ENCODE measurements around the gene KIAA2012.

KIAA2012 gene

DNA sequence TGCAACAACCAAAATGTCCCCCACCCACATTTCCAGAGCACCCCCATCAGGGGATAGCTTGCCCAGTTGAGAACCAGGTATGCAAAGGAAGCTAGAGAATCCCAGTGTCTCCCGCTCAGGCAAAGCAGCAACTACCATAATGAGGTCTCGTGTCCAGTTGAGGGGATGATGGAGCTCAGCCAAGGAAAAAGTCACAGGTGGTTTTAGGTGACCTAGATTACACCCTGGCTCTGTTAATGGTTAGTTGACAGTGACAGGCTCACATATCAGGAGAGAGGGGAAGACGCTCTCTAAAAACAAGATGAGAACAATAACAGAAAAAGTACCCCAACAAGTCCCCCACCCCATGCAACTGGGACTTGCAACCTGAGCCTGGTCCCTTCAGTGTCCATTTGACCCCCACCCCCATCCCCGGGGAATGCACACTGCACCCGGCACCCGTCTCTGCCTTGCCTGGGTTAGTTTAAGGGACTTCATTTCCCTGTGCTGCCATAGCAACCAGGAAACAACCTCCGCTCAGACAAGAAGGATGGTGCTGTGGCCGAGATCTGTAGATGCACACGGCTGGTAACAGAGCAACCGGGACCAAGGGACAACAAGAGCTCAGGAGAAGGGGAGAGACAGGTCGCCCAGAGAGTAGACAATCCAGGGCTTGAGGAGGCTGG, at the start of gene KIAA2012:
Gene KIAA2012, plus strand, starts transcription at position 519 of the 665 bp plus-strand sequence. CDS start 373 bp downstream, outside the sequence.
- DNase-seq (ENCODE audit: low read depth in 1 of 2, low spot score in 1 of 2): no peak

DNA sequence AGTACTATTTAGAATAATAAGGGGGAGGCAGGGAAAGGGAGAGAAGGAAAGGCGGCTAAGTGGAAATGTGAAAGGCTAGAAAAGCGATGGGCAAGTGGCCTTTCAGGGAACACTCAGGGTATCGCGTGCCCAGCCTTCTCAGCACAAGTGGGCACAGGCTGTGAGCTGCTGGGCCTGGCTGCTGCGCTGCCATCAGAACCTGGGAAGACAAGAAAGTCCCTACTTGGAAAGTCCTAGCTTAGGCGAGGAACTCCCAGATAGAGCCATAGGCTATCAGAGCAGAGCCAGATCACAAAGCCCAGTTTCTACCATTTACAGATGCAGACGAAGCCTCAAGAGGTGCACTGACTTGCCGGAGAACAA, 49.2 kb upstream of the KIAA2012 start:
- DNase-seq (ENCODE audit: low read depth in 1 of 2, low spot score in 1 of 2): no peak

DNA sequence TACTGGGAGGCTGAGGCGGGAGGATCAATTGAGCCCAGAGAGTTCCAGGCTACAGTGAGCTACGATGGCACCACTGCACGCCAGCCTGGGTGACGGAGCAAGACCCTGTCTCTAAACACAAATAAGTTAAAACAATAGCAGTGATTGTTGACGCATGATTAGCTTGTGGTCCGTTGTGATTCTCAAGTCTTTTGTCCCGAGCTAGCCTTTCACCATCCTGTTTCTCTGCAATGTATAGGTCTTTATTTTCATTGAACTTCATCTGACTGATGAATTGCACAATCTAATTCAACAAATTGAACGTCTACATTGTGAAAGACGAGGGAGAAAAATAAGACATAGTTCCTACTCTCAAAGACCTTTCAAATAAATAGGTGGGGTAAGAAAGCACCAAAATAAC, 48.2 kb upstream of the KIAA2012 start:
- DNase-seq (ENCODE audit: low read depth in 1 of 2, low spot score in 1 of 2): no peak

DNA sequence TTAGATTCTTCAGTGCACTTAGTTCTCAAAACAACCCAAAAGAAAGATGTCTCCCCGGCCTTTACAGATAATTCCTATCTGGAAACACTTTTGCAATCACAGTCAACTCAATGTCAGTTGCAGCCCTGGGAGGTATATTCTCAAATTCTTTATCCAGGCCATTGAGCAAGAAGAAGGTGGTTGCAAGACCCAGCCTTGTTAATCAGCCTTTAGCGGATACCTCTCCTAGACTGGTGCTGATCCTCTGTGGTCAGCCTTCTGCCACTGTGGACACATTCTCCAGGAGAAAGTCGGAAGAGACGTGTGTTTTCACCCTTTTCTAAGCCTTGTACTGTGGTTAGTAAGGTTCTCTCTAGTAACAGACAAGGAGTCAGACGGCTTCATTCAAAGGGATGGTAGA, 47.2 kb upstream of the KIAA2012 start:
- DNase-seq (ENCODE audit: low read depth in 1 of 2, low spot score in 1 of 2): no peak

DNA sequence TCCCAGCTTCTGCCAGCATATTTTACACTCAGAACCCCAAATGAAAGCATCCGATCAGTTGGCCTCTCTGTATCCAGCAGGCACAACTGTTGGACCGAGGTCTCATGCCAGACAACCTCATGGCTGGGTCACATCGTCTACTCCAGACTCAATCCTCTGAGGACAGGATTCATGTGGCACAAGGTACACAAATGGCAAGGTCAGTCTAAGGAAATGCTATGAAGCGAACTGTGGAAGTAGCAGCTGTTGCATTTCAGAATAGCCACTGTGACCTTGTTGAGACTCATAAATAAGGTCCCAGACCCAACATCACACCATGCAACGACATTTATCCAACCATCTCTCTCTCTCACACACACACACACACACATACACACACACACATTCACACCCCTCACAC, 46.5 kb upstream of the KIAA2012 start:
- DNase-seq (ENCODE audit: low read depth in 1 of 2, low spot score in 1 of 2): no peak

DNA sequence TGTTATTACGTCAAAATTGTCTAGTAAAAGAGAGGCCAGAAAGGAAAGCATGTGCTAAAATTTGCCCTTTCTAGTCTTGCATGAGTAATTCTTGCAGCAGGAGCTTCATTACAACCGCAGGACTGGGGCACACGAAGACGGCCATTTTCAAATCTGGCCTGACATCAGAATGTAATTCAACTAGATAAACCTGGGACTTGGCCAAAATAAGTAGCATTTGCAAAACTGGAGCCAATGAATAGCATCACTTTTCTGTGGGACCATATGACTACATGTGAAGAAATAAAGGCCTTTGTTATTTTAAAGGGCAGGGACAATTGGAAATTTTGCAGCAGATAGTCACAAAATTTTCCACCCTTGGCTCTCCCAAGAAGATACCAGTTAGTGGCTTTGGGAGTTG, 42.4 kb upstream of the KIAA2012 start:
- DNase-seq (ENCODE audit: low read depth in 1 of 2, low spot score in 1 of 2): no peak

DNA sequence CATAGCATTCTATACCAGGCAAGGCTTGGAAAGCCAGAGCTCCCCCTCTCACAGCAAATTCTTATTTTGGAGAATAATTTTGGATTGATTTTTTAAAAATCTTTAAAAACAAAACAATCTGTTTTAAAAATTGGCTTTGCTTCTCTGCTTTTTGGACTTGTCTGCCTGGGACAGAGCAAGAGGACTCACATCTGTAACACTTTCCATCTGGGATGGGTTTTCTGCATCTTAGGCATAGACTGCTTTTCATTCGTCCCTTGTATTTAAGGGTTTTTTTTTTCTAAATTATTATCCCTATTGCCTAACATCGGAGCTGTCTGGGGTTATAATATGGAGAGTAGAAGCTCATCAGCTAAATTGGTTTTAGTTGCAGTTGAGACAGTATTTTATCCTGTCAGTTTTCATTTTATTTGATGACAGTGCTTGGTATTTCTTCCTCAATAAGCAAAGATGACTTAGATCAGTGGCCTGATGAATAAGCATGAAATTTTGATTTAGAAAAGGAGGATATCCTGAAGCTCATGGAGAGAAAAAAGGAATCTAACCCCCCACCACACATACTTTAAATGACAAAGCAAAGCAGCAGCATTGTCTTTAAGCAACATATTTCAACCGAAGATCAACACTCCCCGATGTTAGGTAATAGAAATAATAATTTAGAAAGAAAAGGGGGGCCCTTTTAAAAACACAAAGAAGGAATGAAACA, 41.7 kb upstream of the KIAA2012 start:
- DNase-seq (ENCODE audit: low read depth in 1 of 2, low spot score in 1 of 2): no peak

DNA sequence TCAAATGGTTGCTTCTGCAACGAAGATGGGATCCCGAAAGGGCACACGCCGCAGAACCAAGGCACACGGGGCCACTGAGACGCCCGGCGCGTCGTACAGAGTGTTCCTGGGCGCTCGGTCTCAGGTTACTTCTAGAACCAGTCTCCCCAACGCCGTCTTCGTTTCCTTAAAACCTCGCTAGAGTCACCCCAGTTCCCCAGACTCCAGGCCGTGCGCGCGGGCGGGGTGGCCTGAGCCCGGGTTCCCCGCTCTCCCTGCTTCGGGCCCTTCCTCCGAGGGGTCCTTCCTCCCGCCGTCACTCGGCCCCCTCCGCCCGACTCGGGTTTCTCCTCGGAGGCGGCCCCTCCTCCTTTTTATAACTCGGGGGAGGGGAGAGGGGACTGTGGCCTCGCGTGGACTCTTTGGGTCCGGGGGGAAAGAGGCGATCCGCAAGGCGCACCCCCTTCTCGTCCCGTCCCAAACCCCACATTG, 40.2 kb upstream of the KIAA2012 start:
- DNase-seq (ENCODE audit: low read depth in 1 of 2, low spot score in 1 of 2): no peak

DNA sequence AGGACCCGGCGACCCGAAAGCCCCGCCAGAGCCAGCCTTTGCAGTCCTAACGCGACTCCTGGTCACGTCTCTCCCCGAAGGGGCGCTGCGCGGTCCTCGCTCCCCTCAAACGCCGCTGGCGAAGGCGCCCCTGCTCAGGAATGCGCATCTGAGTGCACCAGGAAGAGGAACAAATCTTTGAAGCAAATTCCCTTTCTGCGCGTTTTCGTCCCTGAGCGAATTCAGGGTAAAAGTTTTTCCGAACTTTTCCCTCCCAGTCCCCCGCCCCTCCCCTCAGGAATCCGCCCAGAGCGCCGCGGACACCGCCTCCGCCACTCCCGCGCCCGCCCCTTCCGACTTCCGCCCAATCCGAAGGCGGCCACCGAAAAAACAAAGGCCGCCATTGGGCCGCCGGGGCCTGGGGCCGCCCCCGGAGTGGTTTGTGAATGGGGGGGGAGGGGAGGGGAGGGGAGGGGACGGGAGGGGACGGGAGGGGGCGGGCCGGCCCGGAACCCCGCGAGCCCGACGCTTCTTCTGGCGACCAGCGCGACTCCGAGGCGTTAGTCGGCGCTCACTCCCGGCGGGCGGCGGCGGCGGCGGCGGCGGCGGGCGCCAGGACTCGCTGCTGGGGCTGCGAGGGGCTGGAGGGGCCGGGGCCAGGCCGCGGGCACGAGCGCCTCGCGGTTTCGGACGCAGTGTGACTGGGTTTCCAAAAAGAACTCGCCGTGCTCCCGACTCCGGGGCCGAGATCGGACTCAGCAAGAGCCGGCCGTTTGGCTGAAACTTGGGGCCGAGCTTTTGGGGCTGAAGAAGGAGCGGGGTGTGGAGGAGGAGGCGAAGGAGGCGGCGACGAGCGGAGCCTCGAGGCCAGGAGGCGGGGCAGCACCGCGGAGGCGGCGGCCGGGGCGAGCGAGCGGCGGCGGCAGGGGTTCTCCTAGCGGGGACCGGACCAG, 39.5 kb upstream of the KIAA2012 start, which contains the start of gene FZD7:
Gene FZD7, plus strand, starts transcription at position 539 of the 932 bp plus-strand sequence. CDS start 793 bp downstream, outside the sequence.
- DNase-seq (ENCODE audit: low read depth in 1 of 2, low spot score in 1 of 2): peak; percentile 55 to 80

DNA sequence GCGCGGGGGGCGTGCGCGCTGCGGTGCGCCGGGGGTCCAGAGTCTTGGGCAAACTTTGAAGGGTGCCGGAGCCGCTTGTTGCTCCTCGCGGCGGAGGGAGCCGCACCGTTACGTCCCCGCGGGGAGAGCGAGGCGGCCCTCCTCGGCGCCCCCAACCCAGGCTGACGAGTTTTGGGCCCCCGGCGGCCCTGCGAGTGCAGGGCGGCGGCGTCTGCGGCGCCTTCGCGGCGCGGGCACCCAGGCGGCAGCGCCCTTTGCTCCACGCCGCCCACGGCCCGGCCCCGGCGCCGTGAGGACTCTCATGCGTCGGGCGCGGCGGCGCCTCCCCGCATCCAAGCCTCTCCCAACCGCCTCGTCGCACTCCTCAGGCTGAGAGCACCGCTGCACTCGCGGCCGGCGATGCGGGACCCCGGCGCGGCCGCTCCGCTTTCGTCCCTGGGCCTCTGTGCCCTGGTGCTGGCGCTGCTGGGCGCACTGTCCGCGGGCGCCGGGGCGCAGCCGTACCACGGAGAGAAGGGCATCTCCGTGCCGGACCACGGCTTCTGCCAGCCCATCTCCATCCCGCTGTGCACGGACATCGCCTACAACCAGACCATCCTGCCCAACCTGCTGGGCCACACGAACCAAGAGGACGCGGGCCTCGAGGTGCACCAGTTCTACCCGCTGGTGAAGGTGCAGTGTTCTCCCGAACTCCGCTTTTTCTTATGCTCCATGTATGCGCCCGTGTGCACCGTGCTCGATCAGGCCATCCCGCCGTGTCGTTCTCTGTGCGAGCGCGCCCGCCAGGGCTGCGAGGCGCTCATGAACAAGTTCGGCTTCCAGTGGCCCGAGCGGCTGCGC, 38.6 kb upstream of the KIAA2012 start:
- DNase-seq (ENCODE audit: low read depth in 1 of 2, low spot score in 1 of 2): peak in 1 of 2 donors; percentile 15

DNA sequence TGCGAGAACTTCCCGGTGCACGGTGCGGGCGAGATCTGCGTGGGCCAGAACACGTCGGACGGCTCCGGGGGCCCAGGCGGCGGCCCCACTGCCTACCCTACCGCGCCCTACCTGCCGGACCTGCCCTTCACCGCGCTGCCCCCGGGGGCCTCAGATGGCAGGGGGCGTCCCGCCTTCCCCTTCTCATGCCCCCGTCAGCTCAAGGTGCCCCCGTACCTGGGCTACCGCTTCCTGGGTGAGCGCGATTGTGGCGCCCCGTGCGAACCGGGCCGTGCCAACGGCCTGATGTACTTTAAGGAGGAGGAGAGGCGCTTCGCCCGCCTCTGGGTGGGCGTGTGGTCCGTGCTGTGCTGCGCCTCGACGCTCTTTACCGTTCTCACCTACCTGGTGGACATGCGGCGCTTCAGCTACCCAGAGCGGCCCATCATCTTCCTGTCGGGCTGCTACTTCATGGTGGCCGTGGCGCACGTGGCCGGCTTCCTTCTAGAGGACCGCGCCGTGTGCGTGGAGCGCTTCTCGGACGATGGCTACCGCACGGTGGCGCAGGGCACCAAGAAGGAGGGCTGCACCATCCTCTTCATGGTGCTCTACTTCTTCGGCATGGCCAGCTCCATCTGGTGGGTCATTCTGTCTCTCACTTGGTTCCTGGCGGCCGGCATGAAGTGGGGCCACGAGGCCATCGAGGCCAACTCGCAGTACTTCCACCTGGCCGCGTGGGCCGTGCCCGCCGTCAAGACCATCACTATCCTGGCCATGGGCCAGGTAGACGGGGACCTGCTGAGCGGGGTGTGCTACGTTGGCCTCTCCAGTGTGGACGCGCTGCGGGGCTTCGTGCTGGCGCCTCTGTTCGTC, 37.7 kb upstream of the KIAA2012 start:
- no peak for DNase-seq (ENCODE audit: low read depth in 1 of 2, low spot score in 1 of 2)

DNA sequence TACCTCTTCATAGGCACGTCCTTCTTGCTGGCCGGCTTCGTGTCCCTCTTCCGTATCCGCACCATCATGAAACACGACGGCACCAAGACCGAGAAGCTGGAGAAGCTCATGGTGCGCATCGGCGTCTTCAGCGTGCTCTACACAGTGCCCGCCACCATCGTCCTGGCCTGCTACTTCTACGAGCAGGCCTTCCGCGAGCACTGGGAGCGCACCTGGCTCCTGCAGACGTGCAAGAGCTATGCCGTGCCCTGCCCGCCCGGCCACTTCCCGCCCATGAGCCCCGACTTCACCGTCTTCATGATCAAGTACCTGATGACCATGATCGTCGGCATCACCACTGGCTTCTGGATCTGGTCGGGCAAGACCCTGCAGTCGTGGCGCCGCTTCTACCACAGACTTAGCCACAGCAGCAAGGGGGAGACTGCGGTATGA, 37.1 kb upstream of the KIAA2012 start:
- DNase-seq (ENCODE audit: low read depth in 1 of 2, low spot score in 1 of 2): no peak

DNA sequence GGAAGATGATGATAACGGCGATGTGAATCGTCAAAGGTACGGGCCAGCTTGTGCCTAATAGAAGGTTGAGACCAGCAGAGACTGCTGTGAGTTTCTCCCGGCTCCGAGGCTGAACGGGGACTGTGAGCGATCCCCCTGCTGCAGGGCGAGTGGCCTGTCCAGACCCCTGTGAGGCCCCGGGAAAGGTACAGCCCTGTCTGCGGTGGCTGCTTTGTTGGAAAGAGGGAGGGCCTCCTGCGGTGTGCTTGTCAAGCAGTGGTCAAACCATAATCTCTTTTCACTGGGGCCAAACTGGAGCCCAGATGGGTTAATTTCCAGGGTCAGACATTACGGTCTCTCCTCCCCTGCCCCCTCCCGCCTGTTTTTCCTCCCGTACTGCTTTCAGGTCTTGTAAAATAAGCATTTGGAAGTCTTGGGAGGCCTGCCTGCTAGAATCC, 36.4 kb upstream of the KIAA2012 start:
- no peak for DNase-seq (ENCODE audit: low read depth in 1 of 2, low spot score in 1 of 2)

DNA sequence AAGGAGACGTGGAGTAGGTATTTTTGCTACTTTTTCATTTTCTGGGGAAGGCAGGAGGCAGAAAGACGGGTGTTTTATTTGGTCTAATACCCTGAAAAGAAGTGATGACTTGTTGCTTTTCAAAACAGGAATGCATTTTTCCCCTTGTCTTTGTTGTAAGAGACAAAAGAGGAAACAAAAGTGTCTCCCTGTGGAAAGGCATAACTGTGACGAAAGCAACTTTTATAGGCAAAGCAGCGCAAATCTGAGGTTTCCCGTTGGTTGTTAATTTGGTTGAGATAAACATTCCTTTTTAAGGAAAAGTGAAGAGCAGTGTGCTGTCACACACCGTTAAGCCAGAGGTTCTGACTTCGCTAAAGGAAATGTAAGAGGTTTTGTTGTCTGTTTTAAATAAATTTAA, 36.0 kb upstream of the KIAA2012 start:
- no peak for DNase-seq (ENCODE audit: low read depth in 1 of 2, low spot score in 1 of 2)

DNA sequence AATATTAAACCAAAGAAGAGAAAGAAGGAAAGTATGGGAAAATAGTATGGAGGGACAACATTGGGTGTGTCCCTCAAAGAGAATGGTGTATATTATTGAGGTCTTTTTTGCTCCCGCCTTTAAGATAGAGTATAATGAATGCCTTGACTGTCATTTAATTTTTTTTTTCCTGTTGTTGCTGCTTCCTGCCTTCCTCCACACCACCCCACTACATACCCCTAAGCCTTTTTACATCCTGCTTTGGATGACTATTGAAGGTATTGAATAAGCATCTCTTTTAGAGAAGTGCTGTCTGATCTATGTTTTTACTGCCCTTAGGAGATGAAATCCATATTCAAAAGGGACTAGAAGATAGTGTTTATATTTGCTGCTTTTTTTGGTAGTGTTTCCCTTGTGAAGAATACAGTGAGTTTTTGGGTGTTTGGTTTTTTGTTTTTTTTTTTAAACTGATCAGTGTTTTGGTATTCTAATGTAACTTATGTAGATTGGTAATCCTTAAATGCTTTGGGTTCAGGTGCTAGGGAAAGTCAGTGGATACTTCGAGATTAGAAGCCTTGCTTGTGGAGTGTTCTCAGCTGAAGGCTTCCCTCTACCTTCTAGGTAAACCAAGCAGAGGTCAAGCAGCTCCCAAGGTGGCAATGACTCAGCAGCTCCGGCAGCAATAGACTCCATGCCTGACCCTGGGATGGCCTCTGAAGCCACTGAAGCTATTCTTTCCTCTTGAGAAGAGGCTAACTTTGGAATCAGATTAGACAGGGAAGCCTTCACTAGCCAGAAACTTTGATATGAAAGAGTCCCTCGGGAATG, 34.4 kb upstream of the KIAA2012 start:
- DNase-seq (ENCODE audit: low read depth in 1 of 2, low spot score in 1 of 2): no peak

DNA sequence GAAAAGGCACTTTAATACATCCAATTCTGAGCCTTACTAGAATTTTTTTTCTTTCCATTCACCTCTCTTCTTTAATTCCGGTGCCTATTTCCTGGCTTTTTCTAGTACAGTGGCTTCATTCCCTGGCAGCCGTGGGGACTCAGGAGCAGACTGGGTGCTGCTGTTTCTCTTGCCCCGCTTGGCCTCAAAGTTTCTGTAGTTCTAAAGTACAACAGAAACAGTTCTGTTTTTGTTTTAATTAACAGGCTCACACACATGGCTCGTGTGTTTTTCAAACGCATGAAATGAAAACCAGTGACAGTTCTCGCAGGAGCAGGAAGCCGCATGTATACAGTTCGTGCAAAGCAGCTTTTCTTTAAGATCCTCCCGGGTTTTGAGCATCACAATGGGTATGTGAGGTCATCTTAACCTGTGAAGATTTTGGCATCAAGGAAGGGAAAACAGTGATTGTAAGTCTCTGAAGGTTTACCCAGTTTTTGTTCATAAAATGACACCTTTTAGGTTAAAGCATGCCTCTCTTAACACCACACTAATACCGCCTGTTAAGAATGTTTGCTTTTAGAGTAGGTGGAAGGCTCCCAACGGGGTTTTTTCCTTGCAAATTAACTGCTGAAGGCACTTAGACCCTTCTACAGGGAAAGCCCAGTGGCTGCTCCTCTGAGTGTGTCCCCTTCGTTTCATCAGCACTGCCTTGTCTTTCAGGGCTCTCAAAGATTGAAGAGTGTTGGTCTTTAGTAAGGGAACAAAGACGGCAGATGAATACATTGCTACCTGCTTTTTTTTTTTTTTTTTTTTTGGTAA, 33.6 kb upstream of the KIAA2012 start:
- DNase-seq (ENCODE audit: low read depth in 1 of 2, low spot score in 1 of 2): no peak

DNA sequence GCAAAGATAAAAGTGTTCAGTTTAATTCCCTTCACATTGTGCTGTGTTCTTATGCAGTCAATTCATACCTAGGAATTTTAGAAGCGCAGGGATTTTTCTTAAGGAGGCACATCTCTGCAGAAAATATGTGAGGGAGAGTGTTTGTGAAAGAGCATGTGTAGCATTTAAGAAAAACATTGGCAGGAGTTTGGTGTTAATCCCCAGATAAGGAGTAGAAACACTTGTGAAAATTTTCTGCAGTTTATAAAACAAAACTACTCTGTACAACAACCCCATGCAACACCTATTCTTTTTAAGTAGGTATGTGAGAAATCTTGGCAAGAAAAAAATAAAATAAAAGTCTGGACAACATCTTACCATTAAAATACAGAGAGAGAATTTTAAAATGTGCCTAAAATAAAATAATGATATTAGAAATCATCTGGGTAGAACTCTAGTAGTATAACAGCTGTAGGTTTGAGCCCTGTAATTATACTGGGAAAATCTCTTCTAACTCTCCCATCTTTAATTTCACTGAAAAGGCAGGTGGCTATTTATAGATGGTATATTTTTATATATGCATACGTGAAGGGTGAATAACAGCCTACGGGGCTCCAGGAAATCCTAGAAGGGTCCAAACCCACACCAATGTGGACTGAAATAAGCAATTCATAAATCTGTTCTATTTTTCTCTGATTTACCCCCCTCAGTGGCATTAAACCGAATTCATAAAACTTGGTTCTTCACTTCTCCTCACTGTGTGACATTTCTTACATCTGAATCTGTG, 32.8 kb upstream of the KIAA2012 start:
- no peak for DNase-seq (ENCODE audit: low read depth in 1 of 2, low spot score in 1 of 2)

Measured in activated CD4-positive, alpha-beta T cell treated with anti-CD3 and anti-CD28 coated beads, Interleukin-2, amount 50 U/mL, for 24 hours (primary cell).